NCI-H1436 (cell line): ENCODE data around the gene ZSCAN2.

Source experiments
- DNase-seq: peaks from one replicate; lab custom pipeline; 2025; lab: John Stamatoyannopoulos, UW

The ZSCAN2 gene

GRCh38 chr15:84671211-84671610, 70.4 kb downstream of the ZSCAN2 start:
- no peak for DNase-seq
